Naive thymus-derived CD4-positive, alpha-beta T cell (primary cell): ENCODE measurements around the gene SLC46A3. TPM values are rescaled to one million over a fixed set of nuclear protein-coding genes. Genes with fewer than 3 reads are reported as not detected.

Experiments
- ATAC-seq: fragments of 150-1000 bp; cut with Tn5 transposase; 2 replicates; pipeline ENCODE4 v1.10.0; 2021; ENCODE audit warnings: mild to moderate bottlenecking, moderate library complexity
- CTCF ChIA-PET: fragments of 350-600 bp; sonication (Branson Sonifier 250); formaldehyde crosslinking; loops from one replicate; lab custom pipeline; 2021; ENCODE audit warnings: antibody characterized with exemption; lab: Charles Lee
- POLR2A ChIA-PET: fragments of 350-600 bp; sonication (Branson Sonifier 250); formaldehyde crosslinking; loops from one replicate; lab custom pipeline; 2021; ENCODE audit warnings: antibody characterized with exemption, inconsistent platforms; lab: Charles Lee
- DNase-seq, 9 donors: peaks; one replicate each; pipeline versions ENCODE4 v3.0.0 to v3.0.0-alpha.2; 2020 to 2022; ENCODE audit warnings: mixed read lengths in 1 of 9
- H3K27ac ChIP-seq: one replicate; pipeline ENCODE4 v1.7.0; 2013; ENCODE audit warnings: mild to moderate bottlenecking, low read depth, low read length, moderate library complexity
- H3K27me3 ChIP-seq, 2 donors: one replicate each; pipeline ENCODE4 v1.7.0; 2013; ENCODE audit warnings: low read length in 2 of 2, mild to moderate bottlenecking in 2 of 2, moderate library complexity in 2 of 2; ENCODE audit not compliant: control insufficient read depth in 2 of 2, insufficient read depth in 2 of 2
- H3K36me3 ChIP-seq, 3 experiments: 1 replicate in 2 of 3; 2 replicates in 1 of 3; pipeline ENCODE4 v1.7.0; 2013; ENCODE audit warnings: low read length in 3 of 3, mild to moderate bottlenecking in 3 of 3, moderate library complexity in 1 of 3; ENCODE audit not compliant: insufficient read depth in 3 of 3, control insufficient read depth in 2 of 3
- H3K4me1 ChIP-seq, 2 donors: one replicate each; pipeline ENCODE4 v1.7.0; 2013; ENCODE audit warnings: low read length in 2 of 2, mild to moderate bottlenecking in 2 of 2, moderate library complexity in 1 of 2; ENCODE audit not compliant: control insufficient read depth in 2 of 2, insufficient read depth in 2 of 2
- H3K4me3 ChIP-seq: 2 replicates; pipeline ENCODE4 v1.7.0; 2013; ENCODE audit warnings: mild to moderate bottlenecking, low read length
- H3K9me3 ChIP-seq, 3 experiments: 1 replicate in 2 of 3; 2 replicates in 1 of 3; pipeline ENCODE4 v1.7.0; 2013; ENCODE audit warnings: low read length in 3 of 3; ENCODE audit not compliant: control insufficient read depth in 2 of 3
- H3K27ac Mint-ChIP-seq, 9 donors: one replicate each; pipeline ENCODE4 v1.8.0; 2020 to 2022; ENCODE audit warnings: mixed read lengths in 9 of 9, mild to moderate bottlenecking in 8 of 9, moderate library complexity in 5 of 9, inconsistent platforms in 2 of 9
- H3K27me3 Mint-ChIP-seq, 5 donors: one replicate each; pipeline ENCODE4 v1.8.0; 2021 to 2022; ENCODE audit warnings: mixed read lengths in 5 of 5, mild to moderate bottlenecking in 1 of 5
- H3K36me3 Mint-ChIP-seq, 5 donors: one replicate each; pipeline ENCODE4 v1.8.0; 2020 to 2022; ENCODE audit warnings: mixed read lengths in 5 of 5, mild to moderate bottlenecking in 3 of 5, inconsistent platforms in 1 of 5
- H3K4me1 Mint-ChIP-seq, 7 donors: one replicate each; pipeline ENCODE4 v1.8.0; 2020 to 2022; ENCODE audit warnings: mixed read lengths in 7 of 7, mild to moderate bottlenecking in 3 of 7, inconsistent platforms in 1 of 7
- H3K4me3 Mint-ChIP-seq, 10 donors: one replicate each; pipeline ENCODE4 v1.8.0; 2020 to 2022; ENCODE audit warnings: mild to moderate bottlenecking in 10 of 10, mixed read lengths in 10 of 10, moderate library complexity in 6 of 10, inconsistent platforms in 2 of 10
- H3K9me3 Mint-ChIP-seq, 11 donors: one replicate each; pipeline ENCODE4 v1.8.0; 2020 to 2022; ENCODE audit warnings: mixed read lengths in 11 of 11, mild to moderate bottlenecking in 4 of 11, inconsistent platforms in 1 of 11, moderate library complexity in 1 of 11
- intact Hi-C, 2 donors: fragments of 100-400 bp; cut with micrococcal nuclease; formaldehyde crosslinking; loops; one replicate each; pipeline ENCODE4 v1.15.1; 2023
- polyA plus RNA-seq, 2 donors: library from polyadenylated mRNA; unstranded; fragments of 300-500 nt; fragmentation: Illumina TruSeq; gene quantifications; one replicate each; pipeline ENCODE4 v1.2.3, GENCODE V29; 2021
- total RNA-seq, 6 experiments: library from RNA in 5 of 6; stranded (reverse) in 5 of 6; gene quantifications; 1 replicate in 5 of 6; 2 replicates in 1 of 6; pipeline ENCODE4 v1.2.3 and lab custom pipeline; 2021 to 2026

The SLC46A3 gene
- 10 to 100 TPM; 11.1 to 23.6 (median 12.0) TPM for total RNA-seq
- polyA plus RNA-seq, result 10 to 100 TPM; 34.2 to 39.8 TPM
- 12.5 reads per million, percentile 40 among the genes with 10 or more reads in this experiment for total RNA-seq (lab: John Stamatoyannopoulos, UW)

GRCh38 chr13:28718543-28719226 is at the start of gene SLC46A3:
Gene SLC46A3, minus strand, starts transcription at chr13:28718970. Its CDS starts 972 bp downstream, at chr13:28717998.
- Mint-ChIP-seq H3K4me1 (peaks cover 27 to 48% (median 38%) of the 10 kb centered on the region in 7 donors), H3K9me3 (peaks cover 0 to 3% (median 0%) of the 10 kb centered on the region in 11 donors), H3K27me3 (peaks cover 0 to 10% (median 0%) of the 10 kb centered on the region in 5 donors), H3K4me3 (peak within 1 kb of the TSS; percentile 89 to 97 (median 95)), H3K36me3 (peaks cover 0 to 13% (median 3%) of the 10 kb centered on the region in 5 donors), H3K27ac (peak within 1 kb of the TSS; percentile 90 to 97 (median 95))
- H3K36me3 ChIP-seq, result peaks cover 0 to 8% (median 0%) of the 10 kb centered on the region in 3 experiments
- H3K27ac ChIP-seq, result peak within 1 kb of the TSS; percentile 78
- intact Hi-C loops, result loop anchor here (1.0 to 10.0 kb wide), 13 partner anchors 10 to 1294 kb away; partner anchors contain the start of genes POMP (in 2 of the 2), FLT1 (in 1 of the 2), GTF3A (in 1 of the 2) and LNX2 (in 1 of the 2)
- peak within 1 kb of the TSS; percentile 81 for H3K4me3 ChIP-seq
- no peaks in the 10 kb centered on the region for H3K27me3 ChIP-seq
- ChIA-PET POLR2A (interaction anchor here (0.9 to 3.8 kb wide), 5 partner anchors 9 to 63 kb away, joined by 4 to 20 read pairs (median 5); partner anchors contain the start of gene POMP), CTCF (interaction anchor here (0.6 to 0.7 kb wide), 2 partner anchors 518 to 531 kb away, joined by 3 read pairs; no protein-coding TSS in a partner anchor)
- peaks cover 11 to 14% of the 10 kb centered on the region in 2 donors for H3K4me1 ChIP-seq
- H3K9me3 ChIP-seq, result no peaks in the 10 kb centered on the region
- peak; percentile 99 for ATAC-seq
- DNase-seq, result peak; percentile 94 to 97 (median 96)

- H3K27me3 ChIP-seq, result no peaks in the 10 kb centered on the region
- ChIA-PET POLR2A (interaction anchor here (0.6 kb wide), 1 partner anchor 1655 kb away, joined by 3 read pairs; no protein-coding TSS in a partner anchor), CTCF (no interaction called here)
- Mint-ChIP-seq H3K36me3 (peaks cover 0 to 5% (median 2%) of the 10 kb centered on the region in 5 donors), H3K9me3 (peaks cover 2 to 30% (median 13%) of the 10 kb centered on the region in 11 donors), H3K27ac (no peak overlapping the region), H3K27me3 (peaks cover 0 to 12% (median 0%) of the 10 kb centered on the region in 5 donors), H3K4me1 (no peaks in the 10 kb centered on the region), H3K4me3 (no peak overlapping the region)
- H3K4me3 ChIP-seq, result no peak overlapping the region
- intact Hi-C loops, result no loop called here
- ATAC-seq, result no peak
- no peaks in the 10 kb centered on the region for H3K36me3 ChIP-seq
- peaks cover 0 to 13% (median 0%) of the 10 kb centered on the region in 3 experiments for H3K9me3 ChIP-seq
- no peak overlapping the region for H3K27ac ChIP-seq
- no peak for DNase-seq
- no peaks in the 10 kb centered on the region for H3K4me1 ChIP-seq
Observed at GRCh38 chr13:28763887-28764286, 45.1 kb upstream of the SLC46A3 start.

GRCh38 chr13:28761586-28761985 is 42.8 kb upstream of the SLC46A3 start:
- Histone ChIP-seq H3K9me3 (peaks cover 0 to 12% (median 0%) of the 10 kb centered on the region in 3 experiments), H3K27me3 (no peaks in the 10 kb centered on the region), H3K27ac (no peak overlapping the region), H3K4me3 (no peak overlapping the region), H3K4me1 (no peaks in the 10 kb centered on the region), H3K36me3 (no peaks in the 10 kb centered on the region)
- ChIA-PET CTCF (no interaction called here), POLR2A (no interaction called here)
- no peak overlapping the region for H3K4me3 Mint-ChIP-seq
- H3K36me3 Mint-ChIP-seq, result peaks cover 0 to 11% (median 5%) of the 10 kb centered on the region in 5 donors
- H3K27ac Mint-ChIP-seq, result no peak overlapping the region
- ATAC-seq (no peak), DNase-seq (no peak)
- H3K27me3 Mint-ChIP-seq, result peaks cover 0 to 12% (median 0%) of the 10 kb centered on the region in 5 donors
- intact Hi-C loops, result no loop called here
- H3K9me3 Mint-ChIP-seq, result peaks cover 0 to 33% (median 16%) of the 10 kb centered on the region in 11 donors
- peaks cover 0 to 7% (median 5%) of the 10 kb centered on the region in 7 donors for H3K4me1 Mint-ChIP-seq

GRCh38 chr13:28755546-28755870 is 36.7 kb upstream of the SLC46A3 start:
- H3K9me3 Mint-ChIP-seq, result peaks cover 0 to 33% (median 15%) of the 10 kb centered on the region in 11 donors
- Histone ChIP-seq H3K9me3 (peaks cover 0 to 12% (median 0%) of the 10 kb centered on the region in 3 experiments), H3K4me3 (peak overlapping the region; percentile 21), H3K27me3 (no peaks in the 10 kb centered on the region), H3K36me3 (no peaks in the 10 kb centered on the region), H3K4me1 (peaks cover 0 to 9% of the 10 kb centered on the region in 2 donors), H3K27ac (no peak overlapping the region)
- ChIA-PET POLR2A (no interaction called here), CTCF (interaction anchor here (0.7 kb wide), 1 partner anchor 43 kb away, joined by 3 read pairs; no protein-coding TSS in a partner anchor)
- H3K4me1 Mint-ChIP-seq, result peaks cover 24 to 34% (median 29%) of the 10 kb centered on the region in 7 donors
- H3K36me3 Mint-ChIP-seq, result peaks cover 0 to 20% (median 7%) of the 10 kb centered on the region in 5 donors
- DNase-seq, result no peak
- intact Hi-C loops, result no loop called here
- H3K27me3 Mint-ChIP-seq, result no peaks in the 10 kb centered on the region
- peak overlapping the region; percentile 65 to 85 (median 77) for H3K4me3 Mint-ChIP-seq
- H3K27ac Mint-ChIP-seq, result peak overlapping the region in 7 of 9 donors; percentile 54 to 96 (median 89)
- no peak for ATAC-seq

GRCh38 chr13:28754698-28755545 is 36.2 kb upstream of the SLC46A3 start:
- H3K4me1 ChIP-seq, result peaks cover 0 to 9% of the 10 kb centered on the region in 2 donors
- peak overlapping the region; percentile 54 to 96 (median 85) for H3K27ac Mint-ChIP-seq
- no peaks in the 10 kb centered on the region for H3K36me3 ChIP-seq
- DNase-seq (no peak), ATAC-seq (peak; percentile 50)
- no peaks in the 10 kb centered on the region for H3K27me3 Mint-ChIP-seq
- intact Hi-C loops, result no loop called here
- H3K27ac ChIP-seq, result peak overlapping the region; percentile 59
- ChIA-PET POLR2A (no interaction called here), CTCF (interaction anchor here (0.7 kb wide), 1 partner anchor 42 kb away, joined by 3 read pairs; no protein-coding TSS in a partner anchor)
- peaks cover 0 to 12% (median 0%) of the 10 kb centered on the region in 3 experiments for H3K9me3 ChIP-seq
- no peaks in the 10 kb centered on the region for H3K27me3 ChIP-seq
- peak overlapping the region; percentile 21 for H3K4me3 ChIP-seq
- H3K9me3 Mint-ChIP-seq, result peaks cover 0 to 33% (median 15%) of the 10 kb centered on the region in 11 donors
- H3K36me3 Mint-ChIP-seq, result peaks cover 0 to 20% (median 7%) of the 10 kb centered on the region in 5 donors
- H3K4me1 Mint-ChIP-seq, result peaks cover 24 to 34% (median 29%) of the 10 kb centered on the region in 7 donors
- H3K4me3 Mint-ChIP-seq, result peak overlapping the region; percentile 65 to 85 (median 77)

GRCh38 chr13:28753946-28754345 is 35.2 kb upstream of the SLC46A3 start:
- Mint-ChIP-seq H3K36me3 (peaks cover 0 to 19% (median 6%) of the 10 kb centered on the region in 5 donors), H3K4me1 (peaks cover 24 to 34% (median 29%) of the 10 kb centered on the region in 7 donors), H3K27me3 (no peaks in the 10 kb centered on the region), H3K4me3 (peak overlapping the region in 3 of 10 donors; percentile 5 to 77 (median 21)), H3K27ac (peak overlapping the region in 6 of 9 donors; percentile 9 to 92 (median 26)), H3K9me3 (peaks cover 0 to 30% (median 10%) of the 10 kb centered on the region in 11 donors)
- DNase-seq (no peak), ATAC-seq (no peak)
- ChIA-PET CTCF (no interaction called here), POLR2A (interaction anchor here (0.7 kb wide), 1 partner anchor 35 kb away, joined by 4 read pairs; the partner anchor contains the start of gene SLC46A3)
- Histone ChIP-seq H3K36me3 (no peaks in the 10 kb centered on the region), H3K4me3 (no peak overlapping the region), H3K27ac (no peak overlapping the region), H3K9me3 (peaks cover 0 to 3% (median 0%) of the 10 kb centered on the region in 3 experiments), H3K4me1 (peaks cover 0 to 9% of the 10 kb centered on the region in 2 donors), H3K27me3 (no peaks in the 10 kb centered on the region)
- intact Hi-C loops, result no loop called here
